Breast epithelium (tissue), 4 donors: ENCODE data around the gene SLC26A11. TPM values are rescaled to one million over a fixed set of nuclear protein-coding genes. Genes with fewer than 3 reads are reported as not detected.

Experiments
- DNase-seq, 2 donors: peaks; one replicate each; pipeline ENCODE4 v3.0.0-alpha.2; 2019; ENCODE audit warnings: low spot score in 2 of 2
- H3K27ac ChIP-seq, 2 donors: fragments of 200-600 bp; sonication (generic) in 1 of 2; one replicate each; pipeline ENCODE4 v1.5.1; 2016 to 2019; ENCODE audit warnings: mild to moderate bottlenecking in 1 of 2
- H3K27me3 ChIP-seq, 2 donors: fragments of 200-600 bp; sonication (generic) in 1 of 2; one replicate each; pipeline versions ENCODE4 v1.5.1 to v1.6.0; 2017 to 2019; ENCODE audit warnings: control low read depth in 1 of 2, mild to moderate bottlenecking in 1 of 2
- H3K36me3 ChIP-seq: fragments of 200-600 bp; one replicate; pipeline ENCODE4 v1.5.1; 2019
- H3K4me1 ChIP-seq, 2 donors: fragments of 200-600 bp; sonication (generic); one replicate each; pipeline ENCODE4 v1.5.1; 2016 to 2019; ENCODE audit warnings: control low read depth in 1 of 2
- H3K4me3 ChIP-seq, 3 donors: fragments of 200-600 bp; sonication (generic); 1 replicate in 2 of 3; 2 replicates in 1 of 3; pipeline ENCODE4 v1.5.1; 2016 to 2019; ENCODE audit warnings: mild to moderate bottlenecking in 3 of 3, moderate library complexity in 2 of 3
- H3K9me3 ChIP-seq, 2 donors: fragments of 200-600 bp; sonication (generic) in 1 of 2; one replicate each; pipeline ENCODE4 v1.5.1; 2016 to 2019; ENCODE audit warnings: control low read depth in 1 of 2
- POLR2A ChIP-seq: fragments of 450-650 bp; IDR thresholded peaks from one replicate; pipeline ENCODE4 v1.6.1; 2016; ENCODE audit warnings: antibody characterized with exemption, mild to moderate bottlenecking, moderate library complexity
- POLR2AphosphoS5 ChIP-seq, 3 donors: sonication (generic); formaldehyde crosslinking; IDR thresholded peaks; one replicate each; pipeline ENCODE4 v1.6.1; 2017; ENCODE audit warnings: antibody characterized with exemption in 3 of 3
- intact Hi-C: fragments of 100-400 bp; cut with DNase I; formaldehyde crosslinking; loops from one replicate; pipeline ENCODE4 v1.15.1; 2023; ENCODE audit warnings: low total_unique reads
- total RNA-seq, 3 donors: library from RNA; depleted of rRNA; stranded (reverse); fragments of >200 nt; gene quantifications; one replicate each; pipeline ENCODE4 v1.1.0, GENCODE V29; 2016
- TF ChIP-seq, protein P1 (sequence below), 3 donors: fragments of 450-650 bp; IDR thresholded peaks; one replicate each; pipeline ENCODE4 v1.5.1; 2016 to 2017; ENCODE audit warnings: antibody characterized with exemption in 3 of 3, mild to moderate bottlenecking in 3 of 3, moderate library complexity in 3 of 3

SLC26A11 gene
- total RNA-seq, 3 donors from 2014 or later: 12.0 to 20.6 (median 19.0) TPM

DNA sequence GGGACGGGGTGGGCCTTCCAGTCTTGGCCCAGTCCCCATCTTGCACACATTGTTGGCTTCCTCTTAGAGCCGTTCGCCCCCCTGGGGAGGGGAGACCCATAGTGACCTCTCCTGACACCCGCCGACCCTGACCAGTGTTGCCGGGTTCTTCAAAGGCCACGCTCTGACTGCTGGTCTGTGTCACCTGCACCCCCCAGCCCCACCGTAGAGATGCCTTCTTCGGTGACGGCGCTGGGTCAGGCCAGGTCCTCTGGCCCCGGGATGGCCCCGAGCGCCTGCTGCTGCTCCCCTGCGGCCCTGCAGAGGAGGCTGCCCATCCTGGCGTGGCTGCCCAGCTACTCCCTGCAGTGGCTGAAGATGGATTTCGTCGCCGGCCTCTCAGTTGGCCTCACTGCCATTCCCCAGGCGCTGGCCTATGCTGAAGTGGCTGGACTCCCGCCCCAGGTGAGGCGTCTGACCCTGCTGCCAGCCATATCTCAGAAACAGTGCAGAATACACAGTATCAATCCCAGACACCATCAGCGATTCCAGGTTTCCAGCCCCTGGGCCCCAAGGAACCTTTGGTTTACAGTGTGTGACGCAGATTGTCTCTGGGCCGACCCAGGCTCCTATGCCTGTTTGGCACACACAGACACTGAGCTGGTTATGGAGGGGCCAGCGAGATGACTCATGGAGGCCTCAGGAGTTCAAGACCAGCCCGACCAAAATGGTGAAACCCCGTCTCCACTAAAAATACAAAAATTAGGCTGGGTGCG lies 1.3 kb downstream of the SLC26A11 start:
- Histone ChIP-seq H3K36me3 (no peaks in the 10 kb centered on the region), H3K4me1 (peaks cover 0 to 6% of the 10 kb centered on the region in 2 donors), H3K27me3 (no peaks in the 10 kb centered on the region), H3K27ac (peak overlapping the region in 1 of 2 donors; percentile 99), H3K4me3 (peak overlapping the region; percentile 75 to 99 (median 96)), H3K9me3 (no peaks in the 10 kb centered on the region)
- intact Hi-C loops: no loop called here
- no peak for DNase-seq
- TF ChIP-seq POLR2AphosphoS5 (IDR thresholded peaks at IDR 0.05) (no peak), POLR2A (no peak)
- TF ChIP-seq, protein P1, sequence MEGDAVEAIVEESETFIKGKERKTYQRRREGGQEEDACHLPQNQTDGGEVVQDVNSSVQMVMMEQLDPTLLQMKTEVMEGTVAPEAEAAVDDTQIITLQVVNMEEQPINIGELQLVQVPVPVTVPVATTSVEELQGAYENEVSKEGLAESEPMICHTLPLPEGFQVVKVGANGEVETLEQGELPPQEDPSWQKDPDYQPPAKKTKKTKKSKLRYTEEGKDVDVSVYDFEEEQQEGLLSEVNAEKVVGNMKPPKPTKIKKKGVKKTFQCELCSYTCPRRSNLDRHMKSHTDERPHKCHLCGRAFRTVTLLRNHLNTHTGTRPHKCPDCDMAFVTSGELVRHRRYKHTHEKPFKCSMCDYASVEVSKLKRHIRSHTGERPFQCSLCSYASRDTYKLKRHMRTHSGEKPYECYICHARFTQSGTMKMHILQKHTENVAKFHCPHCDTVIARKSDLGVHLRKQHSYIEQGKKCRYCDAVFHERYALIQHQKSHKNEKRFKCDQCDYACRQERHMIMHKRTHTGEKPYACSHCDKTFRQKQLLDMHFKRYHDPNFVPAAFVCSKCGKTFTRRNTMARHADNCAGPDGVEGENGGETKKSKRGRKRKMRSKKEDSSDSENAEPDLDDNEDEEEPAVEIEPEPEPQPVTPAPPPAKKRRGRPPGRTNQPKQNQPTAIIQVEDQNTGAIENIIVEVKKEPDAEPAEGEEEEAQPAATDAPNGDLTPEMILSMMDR (IDR thresholded peaks at IDR 0.05): no peak

DNA sequence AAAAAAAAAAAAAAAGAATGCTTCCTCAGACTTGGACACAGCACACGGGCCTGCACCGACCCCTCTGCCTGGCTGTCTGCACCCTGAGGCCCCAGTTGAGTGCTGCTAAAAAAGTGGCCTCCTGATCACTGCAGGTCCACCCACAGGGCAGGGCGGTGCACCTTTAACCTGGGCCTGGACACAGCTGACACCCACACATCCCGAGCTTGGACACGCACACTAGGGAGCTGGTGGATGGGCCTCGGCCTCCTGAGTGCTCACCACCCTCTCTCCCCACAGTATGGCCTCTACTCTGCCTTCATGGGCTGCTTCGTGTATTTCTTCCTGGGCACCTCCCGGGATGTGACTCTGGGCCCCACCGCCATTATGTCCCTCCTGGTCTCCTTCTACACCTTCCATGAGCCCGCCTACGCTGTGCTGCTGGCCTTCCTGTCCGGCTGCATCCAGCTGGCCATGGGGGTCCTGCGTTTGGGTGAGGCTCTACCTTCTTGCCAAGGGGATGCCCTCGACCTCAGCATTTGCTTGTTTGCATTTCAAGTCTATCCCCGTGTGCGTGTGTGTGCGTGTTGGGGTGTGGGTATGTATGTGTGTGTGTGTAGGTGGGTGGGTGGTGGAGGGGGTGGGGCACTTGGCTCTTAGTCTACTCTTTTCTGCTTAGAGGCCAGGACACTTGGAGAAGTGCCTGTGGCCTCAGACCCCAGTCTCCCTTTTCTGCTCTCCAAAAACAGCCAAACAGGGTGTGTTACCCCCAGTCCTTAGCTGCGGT lies 2.3 kb downstream of the SLC26A11 start:
- Histone ChIP-seq H3K4me1 (peaks cover 0 to 6% of the 10 kb centered on the region in 2 donors), H3K27me3 (no peaks in the 10 kb centered on the region), H3K4me3 (no peak overlapping the region), H3K9me3 (no peaks in the 10 kb centered on the region), H3K27ac (no peak overlapping the region), H3K36me3 (no peaks in the 10 kb centered on the region)
- no peak for DNase-seq
- TF ChIP-seq, protein P1 (IDR thresholded peaks at IDR 0.05): no peak
- TF ChIP-seq POLR2A (no peak), POLR2AphosphoS5 (IDR thresholded peaks at IDR 0.05) (no peak)
- intact Hi-C loops: no loop called here

DNA sequence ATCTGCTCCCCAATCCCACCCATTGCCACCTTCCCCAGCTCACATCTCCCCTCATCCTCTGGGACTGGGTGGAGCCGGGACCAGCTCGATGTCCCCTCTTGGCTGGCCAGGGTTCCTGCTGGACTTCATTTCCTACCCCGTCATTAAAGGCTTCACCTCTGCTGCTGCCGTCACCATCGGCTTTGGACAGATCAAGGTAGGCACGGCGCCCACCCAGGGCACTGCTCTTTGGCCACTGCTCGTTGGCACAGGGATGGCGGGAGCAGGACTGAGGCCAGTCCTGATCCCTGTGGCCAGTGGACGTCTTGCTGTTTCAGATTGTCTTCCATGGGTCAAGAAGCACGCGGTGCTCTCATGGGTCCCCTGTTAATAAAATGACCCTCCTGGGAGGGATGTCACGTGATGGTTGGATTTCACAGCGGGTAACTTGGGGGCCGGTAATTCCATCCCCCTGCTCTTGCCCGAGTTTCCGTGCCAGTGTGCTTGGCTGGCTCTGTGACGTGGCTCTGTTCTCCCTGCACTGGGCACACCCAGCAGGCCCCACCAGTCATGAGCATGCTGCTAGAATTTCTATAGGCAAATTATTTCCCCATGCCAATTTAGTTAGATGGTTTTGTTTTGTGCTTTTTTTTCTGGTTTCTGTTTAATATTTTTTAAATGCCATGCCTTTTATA lies 3.1 kb downstream of the SLC26A11 start:
- Histone ChIP-seq H3K4me1 (peaks cover 0 to 4% of the 10 kb centered on the region in 2 donors), H3K36me3 (no peaks in the 10 kb centered on the region), H3K9me3 (no peaks in the 10 kb centered on the region), H3K27ac (no peak overlapping the region), H3K4me3 (no peak overlapping the region), H3K27me3 (no peaks in the 10 kb centered on the region)
- TF ChIP-seq, protein P1 (IDR thresholded peaks at IDR 0.05): no peak
- TF ChIP-seq POLR2A: no peak
- TF ChIP-seq POLR2AphosphoS5 (IDR thresholded peaks at IDR 0.05): no peak
- DNase-seq: no peak
- intact Hi-C loops: no loop called here

DNA sequence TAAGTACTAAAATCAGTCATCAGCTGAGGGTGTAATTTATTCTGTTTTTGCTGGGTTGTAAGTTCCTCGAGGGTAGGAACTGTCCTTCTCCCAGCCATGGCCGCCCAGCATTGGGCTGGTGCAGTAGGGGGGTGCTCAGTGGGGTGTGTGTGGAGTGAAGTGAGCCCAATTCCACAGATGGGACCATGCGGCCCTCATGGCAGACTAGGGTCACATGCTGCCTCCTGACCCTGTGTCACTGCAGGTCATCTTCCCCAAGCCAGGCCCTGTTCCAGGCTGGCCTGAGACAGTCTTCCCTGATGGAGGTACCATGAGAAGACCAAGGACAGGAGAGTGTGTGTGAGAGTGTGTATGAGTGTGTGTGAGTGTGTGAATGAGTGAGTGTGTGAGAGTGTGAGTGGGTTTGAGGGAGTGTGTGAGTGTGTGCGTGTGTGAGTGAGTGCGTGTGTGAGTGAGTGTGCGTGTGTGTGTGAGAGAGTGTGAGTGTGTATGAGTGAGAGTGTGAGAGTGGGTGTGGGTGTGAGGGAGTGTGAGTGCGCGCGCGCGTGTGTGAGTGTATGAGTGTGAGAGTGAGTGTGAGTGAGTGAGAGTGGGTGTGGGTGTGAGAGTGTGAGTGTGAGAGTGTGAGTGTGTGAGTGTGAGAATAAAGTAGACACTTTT lies 3.7 kb downstream of the SLC26A11 start:
- Histone ChIP-seq H3K4me1 (no peaks in the 10 kb centered on the region), H3K27me3 (no peaks in the 10 kb centered on the region), H3K4me3 (no peak overlapping the region), H3K36me3 (no peaks in the 10 kb centered on the region), H3K27ac (no peak overlapping the region), H3K9me3 (no peaks in the 10 kb centered on the region)
- intact Hi-C loops: no loop called here
- no peak for DNase-seq
- no peak for TF ChIP-seq POLR2AphosphoS5 (IDR thresholded peaks at IDR 0.05)
- no peak for TF ChIP-seq POLR2A
- TF ChIP-seq, protein P1 (IDR thresholded peaks at IDR 0.05): no peak
